Measurements from ENCODE around the gene TOGARAM2.

Gene TOGARAM2

DNA sequence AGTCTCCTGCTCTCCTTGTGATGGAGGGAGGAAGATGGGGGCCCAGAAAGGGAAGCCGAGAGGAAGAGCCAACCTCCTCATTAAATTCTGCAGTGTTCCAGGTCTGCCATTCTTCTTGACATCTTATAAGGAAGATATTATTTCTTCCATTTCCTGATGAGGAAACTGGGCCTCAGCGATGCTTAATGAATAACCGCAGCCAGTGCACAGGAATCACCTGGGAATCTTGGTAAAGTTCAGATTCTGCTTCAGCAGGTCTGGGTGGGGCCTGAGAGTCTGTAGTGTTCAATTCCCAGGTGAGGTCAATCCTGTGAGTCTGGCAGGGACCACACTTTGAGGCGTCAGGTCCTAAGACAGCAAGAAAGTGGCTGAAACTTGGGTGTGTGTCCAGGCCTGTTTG is 75.9 kb downstream of the TOGARAM2 start:
- H3K4me3 Mint-ChIP-seq, result no peak overlapping the region
- H3K4me1 Mint-ChIP-seq, result peaks cover 63% of the 10 kb centered on the region
- DNase-seq, result no peak
- TF ChIP-seq CTCF (IDR thresholded peaks at IDR 0.05), result no peak
- H3K27ac Mint-ChIP-seq, result peak overlapping the region; percentile 48
- peaks cover 7% of the 10 kb centered on the region for H3K27me3 Mint-ChIP-seq (ENCODE audit: low read depth, poor library complexity)
- no peaks in the 10 kb centered on the region for H3K36me3 Mint-ChIP-seq (ENCODE audit: low read depth)
- H3K9me3 Mint-ChIP-seq, result no peaks in the 10 kb centered on the region

DNA sequence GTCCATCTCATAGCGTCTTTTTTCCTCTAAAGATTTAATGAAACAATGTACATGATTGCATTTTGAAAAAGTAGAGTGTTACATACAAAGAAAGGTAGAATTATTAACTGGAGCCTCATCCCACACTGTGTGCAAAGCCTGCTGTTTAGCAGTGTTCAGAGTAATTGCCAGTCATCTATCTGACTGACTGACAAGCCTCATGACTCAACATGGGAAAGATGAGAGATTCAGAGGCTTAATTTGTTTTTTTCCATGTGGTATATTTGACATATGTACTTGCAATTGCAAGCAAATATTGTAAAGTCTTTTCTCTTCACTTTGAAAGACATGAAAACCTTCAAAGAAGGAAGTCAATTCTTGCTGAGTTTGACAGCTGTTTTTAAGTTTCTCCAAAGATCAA is 78.5 kb downstream of the TOGARAM2 start:
- Mint-ChIP-seq H3K4me3 (no peak overlapping the region), H3K4me1 (peaks cover 61% of the 10 kb centered on the region), H3K9me3 (no peaks in the 10 kb centered on the region), H3K27me3 (ENCODE audit: low read depth, poor library complexity) (peaks cover 10% of the 10 kb centered on the region), H3K27ac (peak overlapping the region; percentile 45), H3K36me3 (ENCODE audit: low read depth) (no peaks in the 10 kb centered on the region)
- DNase-seq, result no peak
- no peak for TF ChIP-seq CTCF (IDR thresholded peaks at IDR 0.05)

GRCh38 chr2:29060441-29060840 is 79.3 kb downstream of the TOGARAM2 start:
- Mint-ChIP-seq H3K4me1 (peaks cover 66% of the 10 kb centered on the region), H3K36me3 (ENCODE audit: low read depth) (no peaks in the 10 kb centered on the region), H3K4me3 (no peak overlapping the region), H3K27ac (no peak overlapping the region), H3K9me3 (no peaks in the 10 kb centered on the region), H3K27me3 (ENCODE audit: low read depth, poor library complexity) (peaks cover 10% of the 10 kb centered on the region)
- no peak for TF ChIP-seq CTCF (IDR thresholded peaks at IDR 0.05)
- peak; percentile 28 for DNase-seq

GRCh38 chr2:29061176-29061575 is 80.1 kb downstream of the TOGARAM2 start:
- no peaks in the 10 kb centered on the region for H3K9me3 Mint-ChIP-seq
- no peak for TF ChIP-seq CTCF (IDR thresholded peaks at IDR 0.05)
- peak overlapping the region; percentile 64 for H3K27ac Mint-ChIP-seq
- peaks cover 66% of the 10 kb centered on the region for H3K4me1 Mint-ChIP-seq
- peaks cover 10% of the 10 kb centered on the region for H3K27me3 Mint-ChIP-seq (ENCODE audit: low read depth, poor library complexity)
- no peak for DNase-seq
- H3K36me3 Mint-ChIP-seq (ENCODE audit: low read depth), result no peaks in the 10 kb centered on the region
- H3K4me3 Mint-ChIP-seq, result no peak overlapping the region

GRCh38 chr2:29061616-29062015 is 80.5 kb downstream of the TOGARAM2 start:
- no peak overlapping the region for H3K27ac Mint-ChIP-seq
- no peaks in the 10 kb centered on the region for H3K36me3 Mint-ChIP-seq (ENCODE audit: low read depth)
- no peak for TF ChIP-seq CTCF (IDR thresholded peaks at IDR 0.05)
- peaks cover 7% of the 10 kb centered on the region for H3K27me3 Mint-ChIP-seq (ENCODE audit: low read depth, poor library complexity)
- no peak overlapping the region for H3K4me3 Mint-ChIP-seq
- H3K9me3 Mint-ChIP-seq, result no peaks in the 10 kb centered on the region
- peaks cover 66% of the 10 kb centered on the region for H3K4me1 Mint-ChIP-seq
- no peak for DNase-seq

- Mint-ChIP-seq H3K27me3 (ENCODE audit: low read depth, poor library complexity) (peaks cover 5% of the 10 kb centered on the region), H3K9me3 (no peaks in the 10 kb centered on the region), H3K36me3 (ENCODE audit: low read depth) (no peaks in the 10 kb centered on the region), H3K27ac (no peak overlapping the region), H3K4me1 (peaks cover 66% of the 10 kb centered on the region), H3K4me3 (no peak overlapping the region)
- no peak for TF ChIP-seq CTCF (IDR thresholded peaks at IDR 0.05)
- no peak for DNase-seq
These were observed 81.3 kb downstream of the TOGARAM2 start for GRCh38 chr2:29062371-29062770.

Measured in nephron progenitor cell (in vitro differentiated cells).